ENCODE measurements around the gene NARS2.
A peak's percentile ranks its signal among the peaks of the same experiment; 100 is the strongest.

DNA sequence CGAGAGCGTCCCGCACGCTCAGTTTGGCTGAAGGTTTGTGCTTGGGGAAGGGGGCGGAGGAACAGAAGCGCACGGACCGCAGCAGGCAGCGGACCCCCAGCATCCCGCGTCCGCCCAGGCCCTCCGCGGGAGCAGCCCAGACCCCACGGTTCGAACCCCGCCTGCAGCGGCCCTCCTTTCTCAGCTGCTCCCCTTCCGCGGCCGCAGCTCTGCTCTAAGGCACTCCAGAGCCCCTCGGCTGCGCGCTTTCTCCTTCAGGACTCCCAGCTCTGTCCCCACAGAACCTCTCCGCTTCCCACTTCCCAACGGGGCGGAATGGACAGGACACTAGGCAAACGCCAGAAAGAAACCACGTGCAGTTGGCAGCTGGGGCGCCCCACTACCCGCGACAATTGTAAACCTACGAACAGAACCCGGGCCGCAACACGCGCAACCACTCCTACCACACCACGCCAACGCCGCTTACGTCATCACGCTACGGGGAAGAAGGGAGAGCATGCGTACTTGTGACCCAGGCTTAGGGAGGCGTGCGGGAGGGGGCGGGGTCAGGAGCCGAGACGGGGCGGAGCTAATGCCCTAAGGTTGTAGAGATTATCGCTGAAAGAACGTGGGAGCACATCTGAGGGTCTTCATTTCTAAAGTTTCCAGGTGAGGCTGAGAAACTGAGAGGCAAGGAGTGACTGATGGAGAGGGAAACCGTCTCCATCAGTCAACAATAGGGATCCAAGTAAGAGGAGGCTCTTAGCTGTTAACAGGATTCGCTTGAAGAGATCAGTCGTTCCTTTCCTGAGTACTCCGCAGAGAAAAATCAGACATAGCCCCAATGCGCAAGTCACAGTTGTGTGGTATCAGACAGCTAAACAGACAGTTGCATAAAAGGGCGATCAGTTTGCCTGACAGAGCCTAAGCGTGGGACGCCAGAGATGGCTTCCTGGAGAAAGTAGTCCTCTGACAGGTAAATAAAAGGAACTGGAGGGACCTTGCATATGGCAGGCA is at the start of gene NARS2:
- TF ChIP-seq, protein P1, sequence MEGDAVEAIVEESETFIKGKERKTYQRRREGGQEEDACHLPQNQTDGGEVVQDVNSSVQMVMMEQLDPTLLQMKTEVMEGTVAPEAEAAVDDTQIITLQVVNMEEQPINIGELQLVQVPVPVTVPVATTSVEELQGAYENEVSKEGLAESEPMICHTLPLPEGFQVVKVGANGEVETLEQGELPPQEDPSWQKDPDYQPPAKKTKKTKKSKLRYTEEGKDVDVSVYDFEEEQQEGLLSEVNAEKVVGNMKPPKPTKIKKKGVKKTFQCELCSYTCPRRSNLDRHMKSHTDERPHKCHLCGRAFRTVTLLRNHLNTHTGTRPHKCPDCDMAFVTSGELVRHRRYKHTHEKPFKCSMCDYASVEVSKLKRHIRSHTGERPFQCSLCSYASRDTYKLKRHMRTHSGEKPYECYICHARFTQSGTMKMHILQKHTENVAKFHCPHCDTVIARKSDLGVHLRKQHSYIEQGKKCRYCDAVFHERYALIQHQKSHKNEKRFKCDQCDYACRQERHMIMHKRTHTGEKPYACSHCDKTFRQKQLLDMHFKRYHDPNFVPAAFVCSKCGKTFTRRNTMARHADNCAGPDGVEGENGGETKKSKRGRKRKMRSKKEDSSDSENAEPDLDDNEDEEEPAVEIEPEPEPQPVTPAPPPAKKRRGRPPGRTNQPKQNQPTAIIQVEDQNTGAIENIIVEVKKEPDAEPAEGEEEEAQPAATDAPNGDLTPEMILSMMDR (IDR thresholded peaks at IDR 0.05 in 4 of 5, conservative IDR thresholded peaks at IDR 0.05 in 1 of 5) = no peak
- peak; percentile 61 to 70 for TF ChIP-seq POLR2A (IDR thresholded peaks at IDR 0.05)
